ENCODE results near the gene BAG1.
A peak's percentile ranks its signal among the peaks of the same experiment; 100 is the strongest.

BAG1 gene

GRCh38 chr9:33264003-33264472 lies 470 bp downstream of the BAG1 start:
- Histone ChIP-seq H3K27me3 (ENCODE audit: insufficient read depth, poor library complexity, severe bottlenecking) (no peaks in the 10 kb centered on the region), H3K27ac (replicated peaks) (peak overlapping the region; percentile 84), H3K4me3 (replicated peaks; ENCODE audit: insufficient read depth, low read length) (peak overlapping the region; percentile 76)
- peak; percentile 40 to 58 for DNase-seq (ENCODE audit: low read depth in 1 of 2, low spot score in 1 of 2)
- TF ChIP-seq GABPA (IDR thresholded peaks at IDR 0.05; ENCODE audit: low read depth) = no peak
- 0 out of 2 replicates have a peak, but pooled peaks have one; percentile 19 for TF ChIP-seq POLR2AphosphoS5 (IDR thresholded peaks at IDR 0.05; ENCODE audit: low read depth)
- TF ChIP-seq, protein P1, sequence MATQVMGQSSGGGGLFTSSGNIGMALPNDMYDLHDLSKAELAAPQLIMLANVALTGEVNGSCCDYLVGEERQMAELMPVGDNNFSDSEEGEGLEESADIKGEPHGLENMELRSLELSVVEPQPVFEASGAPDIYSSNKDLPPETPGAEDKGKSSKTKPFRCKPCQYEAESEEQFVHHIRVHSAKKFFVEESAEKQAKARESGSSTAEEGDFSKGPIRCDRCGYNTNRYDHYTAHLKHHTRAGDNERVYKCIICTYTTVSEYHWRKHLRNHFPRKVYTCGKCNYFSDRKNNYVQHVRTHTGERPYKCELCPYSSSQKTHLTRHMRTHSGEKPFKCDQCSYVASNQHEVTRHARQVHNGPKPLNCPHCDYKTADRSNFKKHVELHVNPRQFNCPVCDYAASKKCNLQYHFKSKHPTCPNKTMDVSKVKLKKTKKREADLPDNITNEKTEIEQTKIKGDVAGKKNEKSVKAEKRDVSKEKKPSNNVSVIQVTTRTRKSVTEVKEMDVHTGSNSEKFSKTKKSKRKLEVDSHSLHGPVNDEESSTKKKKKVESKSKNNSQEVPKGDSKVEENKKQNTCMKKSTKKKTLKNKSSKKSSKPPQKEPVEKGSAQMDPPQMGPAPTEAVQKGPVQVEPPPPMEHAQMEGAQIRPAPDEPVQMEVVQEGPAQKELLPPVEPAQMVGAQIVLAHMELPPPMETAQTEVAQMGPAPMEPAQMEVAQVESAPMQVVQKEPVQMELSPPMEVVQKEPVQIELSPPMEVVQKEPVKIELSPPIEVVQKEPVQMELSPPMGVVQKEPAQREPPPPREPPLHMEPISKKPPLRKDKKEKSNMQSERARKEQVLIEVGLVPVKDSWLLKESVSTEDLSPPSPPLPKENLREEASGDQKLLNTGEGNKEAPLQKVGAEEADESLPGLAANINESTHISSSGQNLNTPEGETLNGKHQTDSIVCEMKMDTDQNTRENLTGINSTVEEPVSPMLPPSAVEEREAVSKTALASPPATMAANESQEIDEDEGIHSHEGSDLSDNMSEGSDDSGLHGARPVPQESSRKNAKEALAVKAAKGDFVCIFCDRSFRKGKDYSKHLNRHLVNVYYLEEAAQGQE (IDR thresholded peaks at IDR 0.05; ENCODE audit: insufficient replicate concordance, low read depth) = no peak
- no peak for TF ChIP-seq SPI1 (IDR thresholded peaks at IDR 0.05; ENCODE audit: borderline replicate concordance, low read depth)

- peak; percentile 30 to 58 for DNase-seq (ENCODE audit: low read depth in 1 of 2, low spot score in 1 of 2)
- H3K27ac ChIP-seq (replicated peaks) = peak overlapping the region; percentile 84
- TF ChIP-seq, protein P2, sequence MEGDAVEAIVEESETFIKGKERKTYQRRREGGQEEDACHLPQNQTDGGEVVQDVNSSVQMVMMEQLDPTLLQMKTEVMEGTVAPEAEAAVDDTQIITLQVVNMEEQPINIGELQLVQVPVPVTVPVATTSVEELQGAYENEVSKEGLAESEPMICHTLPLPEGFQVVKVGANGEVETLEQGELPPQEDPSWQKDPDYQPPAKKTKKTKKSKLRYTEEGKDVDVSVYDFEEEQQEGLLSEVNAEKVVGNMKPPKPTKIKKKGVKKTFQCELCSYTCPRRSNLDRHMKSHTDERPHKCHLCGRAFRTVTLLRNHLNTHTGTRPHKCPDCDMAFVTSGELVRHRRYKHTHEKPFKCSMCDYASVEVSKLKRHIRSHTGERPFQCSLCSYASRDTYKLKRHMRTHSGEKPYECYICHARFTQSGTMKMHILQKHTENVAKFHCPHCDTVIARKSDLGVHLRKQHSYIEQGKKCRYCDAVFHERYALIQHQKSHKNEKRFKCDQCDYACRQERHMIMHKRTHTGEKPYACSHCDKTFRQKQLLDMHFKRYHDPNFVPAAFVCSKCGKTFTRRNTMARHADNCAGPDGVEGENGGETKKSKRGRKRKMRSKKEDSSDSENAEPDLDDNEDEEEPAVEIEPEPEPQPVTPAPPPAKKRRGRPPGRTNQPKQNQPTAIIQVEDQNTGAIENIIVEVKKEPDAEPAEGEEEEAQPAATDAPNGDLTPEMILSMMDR (IDR thresholded peaks at IDR 0.05; ENCODE audit: insufficient read depth, low read length) = no peak
- TF ChIP-seq, protein P1 (IDR thresholded peaks at IDR 0.05; ENCODE audit: insufficient replicate concordance, low read depth) = no peak
- TF ChIP-seq GABPA (IDR thresholded peaks at IDR 0.05; ENCODE audit: low read depth) (no peak), POLR2AphosphoS5 (IDR thresholded peaks at IDR 0.05; ENCODE audit: low read depth) (no peak), SPI1 (IDR thresholded peaks at IDR 0.05; ENCODE audit: borderline replicate concordance, low read depth) (no peak)
- H3K4me3 ChIP-seq (replicated peaks; ENCODE audit: insufficient read depth, low read length) = peak overlapping the region; percentile 76
- H3K27me3 ChIP-seq (ENCODE audit: insufficient read depth, poor library complexity, severe bottlenecking) = no peaks in the 10 kb centered on the region
Measured at GRCh38 chr9:33263131-33264002, 1.1 kb downstream of the BAG1 start.

GRCh38 chr9:33260372-33260771 lies 4.1 kb downstream of the BAG1 start:
- Histone ChIP-seq H3K27ac (replicated peaks) (no peak overlapping the region), H3K27me3 (ENCODE audit: insufficient read depth, poor library complexity, severe bottlenecking) (no peaks in the 10 kb centered on the region), H3K4me3 (replicated peaks; ENCODE audit: insufficient read depth, low read length) (no peak overlapping the region)
- TF ChIP-seq, protein P2 (IDR thresholded peaks at IDR 0.05; ENCODE audit: insufficient read depth, low read length) = no peak
- DNase-seq (ENCODE audit: low read depth in 1 of 2, low spot score in 1 of 2) = no peak

GRCh38 chr9:33257276-33257675 lies 7.2 kb downstream of the BAG1 start:
- H3K27me3 ChIP-seq (ENCODE audit: insufficient read depth, poor library complexity, severe bottlenecking) = no peaks in the 10 kb centered on the region
- DNase-seq (ENCODE audit: low read depth in 1 of 2, low spot score in 1 of 2) = no peak
- H3K27ac ChIP-seq (replicated peaks) = no peak overlapping the region
- no peak for TF ChIP-seq GABPA (IDR thresholded peaks at IDR 0.05; ENCODE audit: low read depth)
- TF ChIP-seq, protein P2 (IDR thresholded peaks at IDR 0.05; ENCODE audit: insufficient read depth, low read length) = no peak
- no peak overlapping the region for H3K4me3 ChIP-seq (replicated peaks; ENCODE audit: insufficient read depth, low read length)

Measured in HL-60 (cell line).